ENCODE results near the gene GTPBP3. TPM values are rescaled to one million over a fixed set of nuclear protein-coding genes. Genes with fewer than 3 reads are reported as not detected.
A peak's percentile ranks its signal among the peaks of the same experiment; 100 is the strongest.

GTPBP3 gene
- total and polyA plus RNA-seq, 2 of the 13 experiments (the other 11 are each of a cell fraction or from before 2014, with no cell fraction given) = 17.5 to 30.0 TPM

GRCh38 chr19:17391371-17392151 is 54.2 kb downstream of the GTPBP3 start:
- H3K4me1 ChIP-seq (ENCODE audit: insufficient read depth, low read length) = peaks cover 8% of the 10 kb centered on the region
- peak overlapping the region; percentile 36 for H2AFZ ChIP-seq (ENCODE audit: low read length)
- H4K20me1 ChIP-seq (ENCODE audit: insufficient read depth, low read length) = no peaks in the 10 kb centered on the region
- FAIRE-seq (no peak), DNase-seq (ENCODE audit: low spot score) (no peak), ATAC-seq (peak; percentile 34)
- POLR2A ChIA-PET = interaction anchor here (0.6 to 1.0 kb wide), 4 partner anchors 12 to 16 kb away, joined by 3 to 4 read pairs (median 4); partner anchors contain the start of gene BST2
- 22% methylated on average over 22 of the region's 26 CpGs for WGBS (ENCODE audit: low lambda C conversion rate)
- no peaks in the 10 kb centered on the region for H3K36me3 ChIP-seq (replicated peaks in 1 of 2; ENCODE audit: control insufficient read depth in 1 of 2, insufficient read depth in 2 of 2, low read length in 2 of 2)
- H3K79me2 ChIP-seq (ENCODE audit: insufficient read depth, low read length) = no peaks in the 10 kb centered on the region
- BruUV-seq (replicated peaks) = no TSS peak
- peak overlapping the region; percentile 37; the same call in 1 of the 2 replicates for H3K9ac ChIP-seq (ENCODE audit: insufficient read depth, low read depth, low read length)
- no peak overlapping the region for H3K27ac ChIP-seq (ENCODE audit: extremely low read length, insufficient read depth, low read length)
- H3K9me3 ChIP-seq (ENCODE audit: low read length) = peaks cover 10% of the 10 kb centered on the region
- in situ Hi-C loops (cut with HindIII; ENCODE audit: extremely low pct_ligation_motif_present, low pct_unique_long_range_greater_than_20kb) (no loop called here), intact Hi-C loops (cut with micrococcal nuclease; ENCODE audit: unreplicated experiment) (loop anchor here (1.0 kb wide), 1 partner anchor 45 kb away; no protein-coding TSS in a partner anchor)
- peak overlapping the region; percentile 30 to 69 (median 48) for H3K4me3 ChIP-seq (replicated peaks in 1 of 3; ENCODE audit: insufficient read depth in 1 of 3, low read depth in 2 of 3, low read length in 3 of 3)
- peaks cover 0 to 1% of the 10 kb centered on the region in 2 experiments; a peak in 1 of 5 replicates for H3K27me3 ChIP-seq (ENCODE audit: control insufficient read depth in 1 of 2, insufficient read depth in 2 of 2, low read length in 2 of 2)
- H3K4me2 ChIP-seq (ENCODE audit: low read depth, low read length) = peak overlapping the region; percentile 100
- CTCF ChIA-PET (ENCODE audit: low intra/inter-chr PET ratio, low total read pairs) = interaction anchor here (2.3 kb wide), 1 partner anchor 45 kb away, joined by 9 read pairs; no protein-coding TSS in a partner anchor
- TF ChIP-seq ZSCAN12 (CRISPR knock-in tag; IDR thresholded peaks at IDR 0.05) = no peak
- peak; percentile 53; the same call in 1 of the 2 replicates for TF ChIP-seq ZNF547 (CRISPR knock-in tag; IDR thresholded peaks at IDR 0.05)
- TF ChIP-seq ATRX (CRISPR knock-in tag; IDR thresholded peaks at IDR 0.05; ENCODE audit: borderline replicate concordance) = no peak
- TF ChIP-seq ZSCAN22 (CRISPR knock-in tag; IDR thresholded peaks at IDR 0.05) = no peak
- TF ChIP-seq TCF7L2 (IDR thresholded peaks at IDR 0.05; ENCODE audit: low read depth, low read length) = no peak
- TF ChIP-seq ZNF687 (CRISPR knock-in tag; IDR thresholded peaks at IDR 0.05) = peak; percentile 8; the same call in 1 of the 2 replicates
- TF ChIP-seq, protein P1, sequence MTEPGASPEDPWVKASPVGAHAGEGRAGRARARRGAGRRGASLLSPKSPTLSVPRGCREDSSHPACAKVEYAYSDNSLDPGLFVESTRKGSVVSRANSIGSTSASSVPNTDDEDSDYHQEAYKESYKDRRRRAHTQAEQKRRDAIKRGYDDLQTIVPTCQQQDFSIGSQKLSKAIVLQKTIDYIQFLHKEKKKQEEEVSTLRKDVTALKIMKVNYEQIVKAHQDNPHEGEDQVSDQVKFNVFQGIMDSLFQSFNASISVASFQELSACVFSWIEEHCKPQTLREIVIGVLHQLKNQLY (CRISPR knock-in tag; IDR thresholded peaks at IDR 0.05) = 0 out of 2 replicates have a peak, but pooled peaks have one; percentile 12
- TF ChIP-seq ZNF556 (CRISPR knock-in tag; IDR thresholded peaks at IDR 0.05; ENCODE audit: borderline replicate concordance) = no peak; the same call in 1 of the 2 replicates
- TF ChIP-seq, protein P2, sequence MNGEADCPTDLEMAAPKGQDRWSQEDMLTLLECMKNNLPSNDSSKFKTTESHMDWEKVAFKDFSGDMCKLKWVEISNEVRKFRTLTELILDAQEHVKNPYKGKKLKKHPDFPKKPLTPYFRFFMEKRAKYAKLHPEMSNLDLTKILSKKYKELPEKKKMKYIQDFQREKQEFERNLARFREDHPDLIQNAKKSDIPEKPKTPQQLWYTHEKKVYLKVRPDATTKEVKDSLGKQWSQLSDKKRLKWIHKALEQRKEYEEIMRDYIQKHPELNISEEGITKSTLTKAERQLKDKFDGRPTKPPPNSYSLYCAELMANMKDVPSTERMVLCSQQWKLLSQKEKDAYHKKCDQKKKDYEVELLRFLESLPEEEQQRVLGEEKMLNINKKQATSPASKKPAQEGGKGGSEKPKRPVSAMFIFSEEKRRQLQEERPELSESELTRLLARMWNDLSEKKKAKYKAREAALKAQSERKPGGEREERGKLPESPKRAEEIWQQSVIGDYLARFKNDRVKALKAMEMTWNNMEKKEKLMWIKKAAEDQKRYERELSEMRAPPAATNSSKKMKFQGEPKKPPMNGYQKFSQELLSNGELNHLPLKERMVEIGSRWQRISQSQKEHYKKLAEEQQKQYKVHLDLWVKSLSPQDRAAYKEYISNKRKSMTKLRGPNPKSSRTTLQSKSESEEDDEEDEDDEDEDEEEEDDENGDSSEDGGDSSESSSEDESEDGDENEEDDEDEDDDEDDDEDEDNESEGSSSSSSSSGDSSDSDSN (CRISPR knock-in tag; IDR thresholded peaks at IDR 0.05) = peak; percentile 1; the same call in 1 of the 2 replicates
- 0 out of 2 replicates have a peak, but pooled peaks have one; percentile 5 for TF ChIP-seq TAF1 (CRISPR knock-in tag; IDR thresholded peaks at IDR 0.05)
- TF ChIP-seq XRCC5 (optimal IDR thresholded peaks at IDR 0.05; ENCODE audit: low read length) = no peak
- no peak for TF ChIP-seq IRF1 (CRISPR knock-in tag; IDR thresholded peaks at IDR 0.05; ENCODE audit: low read depth)
- TF ChIP-seq RFX1 (IDR thresholded peaks at IDR 0.05) = no peak
- TF ChIP-seq POLR2AphosphoS5 (IDR thresholded peaks at IDR 0.05; ENCODE audit: low read depth, low read length) = no peak
- TF ChIP-seq ZNF788 (CRISPR knock-in tag; IDR thresholded peaks at IDR 0.05; ENCODE audit: borderline replicate concordance) = no peak
- 0 out of 2 replicates have a peak, but pooled peaks have one; percentile 0 for TF ChIP-seq YEATS4 (CRISPR knock-in tag; IDR thresholded peaks at IDR 0.05; ENCODE audit: borderline replicate concordance)
